Measurements from ENCODE around the gene ADRA1B.

GRCh38 chr5:159881967-159882366 lies 34.3 kb upstream of the ADRA1B start:
- TF ChIP-seq EP300 (IDR thresholded peaks at IDR 0.05) (no peak), POLR2A (IDR thresholded peaks at IDR 0.05) (no peak)
- TF ChIP-seq, protein P1, sequence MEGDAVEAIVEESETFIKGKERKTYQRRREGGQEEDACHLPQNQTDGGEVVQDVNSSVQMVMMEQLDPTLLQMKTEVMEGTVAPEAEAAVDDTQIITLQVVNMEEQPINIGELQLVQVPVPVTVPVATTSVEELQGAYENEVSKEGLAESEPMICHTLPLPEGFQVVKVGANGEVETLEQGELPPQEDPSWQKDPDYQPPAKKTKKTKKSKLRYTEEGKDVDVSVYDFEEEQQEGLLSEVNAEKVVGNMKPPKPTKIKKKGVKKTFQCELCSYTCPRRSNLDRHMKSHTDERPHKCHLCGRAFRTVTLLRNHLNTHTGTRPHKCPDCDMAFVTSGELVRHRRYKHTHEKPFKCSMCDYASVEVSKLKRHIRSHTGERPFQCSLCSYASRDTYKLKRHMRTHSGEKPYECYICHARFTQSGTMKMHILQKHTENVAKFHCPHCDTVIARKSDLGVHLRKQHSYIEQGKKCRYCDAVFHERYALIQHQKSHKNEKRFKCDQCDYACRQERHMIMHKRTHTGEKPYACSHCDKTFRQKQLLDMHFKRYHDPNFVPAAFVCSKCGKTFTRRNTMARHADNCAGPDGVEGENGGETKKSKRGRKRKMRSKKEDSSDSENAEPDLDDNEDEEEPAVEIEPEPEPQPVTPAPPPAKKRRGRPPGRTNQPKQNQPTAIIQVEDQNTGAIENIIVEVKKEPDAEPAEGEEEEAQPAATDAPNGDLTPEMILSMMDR (IDR thresholded peaks at IDR 0.05) = no peak

Data from ovary (tissue), 3 donors.